MM.1S (cell line): ENCODE data around the gene TWF2.

Source experiments
- DNase-seq: peaks from one replicate; pipeline ENCODE4 v3.0.0-alpha.2; 2015
- H2AFZ ChIP-seq: fragments of 300-600 bp; sonication (generic); 2 replicates; pipeline ENCODE4 v1.6.0; 2016; ENCODE audit warnings: antibody characterized with exemption, low read length
- H3F3A ChIP-seq: fragments of 300-600 bp; sonication (generic); 2 replicates; pipeline ENCODE4 v1.6.1; 2016; ENCODE audit warnings: mild to moderate bottlenecking, antibody characterized with exemption, low read length, moderate library complexity, mixed read lengths; ENCODE audit not compliant: insufficient read depth
- H3K27ac ChIP-seq: fragments of 300-600 bp; sonication (generic); 2 replicates; pipeline ENCODE4 v1.5.1; 2016; ENCODE audit warnings: mild to moderate bottlenecking, low read length
- H3K27me3 ChIP-seq: fragments of 300-600 bp; sonication (generic); replicated peaks from 2 replicates; pipeline ENCODE4 v1.6.0; 2016; ENCODE audit warnings: low read length; ENCODE audit not compliant: insufficient read depth
- H3K36me3 ChIP-seq: fragments of 300-600 bp; sonication (generic); replicated peaks from 2 replicates; pipeline ENCODE4 v1.6.1; 2016; ENCODE audit warnings: mild to moderate bottlenecking, low read length, mixed read lengths; ENCODE audit not compliant: insufficient read depth
- H3K4me1 ChIP-seq: fragments of 300-600 bp; sonication (generic); 2 replicates; pipeline ENCODE4 v1.6.1; 2016; ENCODE audit warnings: low read length, mixed read lengths
- H3K4me2 ChIP-seq: fragments of 300-600 bp; sonication (generic); 2 replicates; pipeline ENCODE4 v1.6.0; 2016; ENCODE audit warnings: low read depth, low read length
- H3K4me3 ChIP-seq: fragments of 300-600 bp; sonication (generic); 2 replicates; pipeline ENCODE4 v1.5.1; 2016; ENCODE audit warnings: low read length, mixed read lengths
- H3K79me2 ChIP-seq: fragments of 300-600 bp; sonication (generic); 2 replicates; pipeline ENCODE4 v1.6.1; 2016; ENCODE audit warnings: mixed run types, low read length, mixed read lengths
- H3K9ac ChIP-seq: fragments of 300-600 bp; sonication (generic); 2 replicates; pipeline ENCODE4 v1.6.1; 2016; ENCODE audit warnings: low read length, mixed read lengths
- H3K9me2 ChIP-seq: fragments of 300-600 bp; sonication (generic); replicated peaks from 2 replicates; pipeline ENCODE4 v1.6.1; 2016; ENCODE audit warnings: mild to moderate bottlenecking, low read length, mixed read lengths; ENCODE audit not compliant: insufficient read depth
- H3K9me3 ChIP-seq: fragments of 300-600 bp; sonication (generic); replicated peaks from 2 replicates; pipeline ENCODE4 v1.6.1; 2016; ENCODE audit warnings: mild to moderate bottlenecking, low read length, mixed read lengths; ENCODE audit not compliant: insufficient read depth
- H4K20me1 ChIP-seq: fragments of 300-600 bp; sonication (generic); 2 replicates; pipeline ENCODE4 v1.6.1; 2016; ENCODE audit warnings: mild to moderate bottlenecking, low read length, moderate library complexity, mixed read lengths; ENCODE audit not compliant: insufficient read depth
- CTCF ChIP-seq: fragments of 300-600 bp; sonication (generic); IDR thresholded peaks from 2 replicates; pipeline ENCODE4 v1.5.1; 2016; ENCODE audit warnings: antibody characterized with exemption, low read length, mixed read lengths
- EZH2 ChIP-seq: fragments of 300-600 bp; sonication (generic); optimal IDR thresholded peaks from 2 replicates; pipeline ENCODE3; 2017; ENCODE audit warnings: low read depth, mild to moderate bottlenecking, antibody characterized with exemption, low read length, mixed read lengths
- EZH2phosphoT487 ChIP-seq: fragments of 300-600 bp; sonication (generic); IDR thresholded peaks from 2 replicates; pipeline ENCODE4 v1.6.1; 2018; ENCODE audit warnings: antibody characterized with exemption, low read length

Gene TWF2

GRCh38 chr3:52249683-52250082, 10.7 kb upstream of the TWF2 start:
- no peaks in the 10 kb centered on the region for H3K9me2 ChIP-seq
- H3K9ac ChIP-seq, result no peak overlapping the region
- DNase-seq, result no peak
- no peaks in the 10 kb centered on the region for H3K9me3 ChIP-seq
- no peak overlapping the region for H3K27ac ChIP-seq
- TF ChIP-seq EZH2 (no peak), CTCF (no peak), EZH2phosphoT487 (no peak)
- no peaks in the 10 kb centered on the region for H3K27me3 ChIP-seq
- no peak overlapping the region for H3K4me2 ChIP-seq
- H4K20me1 ChIP-seq, result no peaks in the 10 kb centered on the region
- no peak overlapping the region for H2AFZ ChIP-seq
- peaks cover 28% of the 10 kb centered on the region for H3K4me1 ChIP-seq
- no peak overlapping the region for H3K4me3 ChIP-seq
- no peaks in the 10 kb centered on the region for H3K36me3 ChIP-seq
- H3K79me2 ChIP-seq, result peaks cover 6% of the 10 kb centered on the region; the same call in 1 of the 2 replicates
- peaks cover 29% of the 10 kb centered on the region for H3F3A ChIP-seq

GRCh38 chr3:52248816-52249547, 10.0 kb upstream of the TWF2 start:
- no peak overlapping the region for H2AFZ ChIP-seq
- peaks cover 21% of the 10 kb centered on the region for H3K4me1 ChIP-seq
- no peak overlapping the region for H3K27ac ChIP-seq
- no peak overlapping the region for H3K9ac ChIP-seq
- no peaks in the 10 kb centered on the region for H4K20me1 ChIP-seq
- no peaks in the 10 kb centered on the region for H3K9me3 ChIP-seq
- no peak for DNase-seq
- no peak overlapping the region for H3K4me2 ChIP-seq
- no peaks in the 10 kb centered on the region for H3K9me2 ChIP-seq
- H3K27me3 ChIP-seq, result no peaks in the 10 kb centered on the region
- no peak overlapping the region for H3K4me3 ChIP-seq
- H3F3A ChIP-seq, result peaks cover 22% of the 10 kb centered on the region
- H3K36me3 ChIP-seq, result no peaks in the 10 kb centered on the region
- TF ChIP-seq CTCF (no peak), EZH2 (no peak), EZH2phosphoT487 (no peak)
- peaks cover 6% of the 10 kb centered on the region; the same call in 1 of the 2 replicates for H3K79me2 ChIP-seq

- Histone ChIP-seq H3K4me2 (no peak overlapping the region), H2AFZ (no peak overlapping the region), H3K4me3 (no peak overlapping the region), H3K9me2 (no peaks in the 10 kb centered on the region), H4K20me1 (no peaks in the 10 kb centered on the region), H3F3A (peaks cover 15% of the 10 kb centered on the region), H3K4me1 (peaks cover 14% of the 10 kb centered on the region), H3K9me3 (no peaks in the 10 kb centered on the region), H3K79me2 (peaks cover 6% of the 10 kb centered on the region; the same call in 1 of the 2 replicates), H3K27me3 (no peaks in the 10 kb centered on the region), H3K9ac (no peak overlapping the region), H3K27ac (no peak overlapping the region), H3K36me3 (no peaks in the 10 kb centered on the region)
- no peak for DNase-seq
- TF ChIP-seq CTCF (no peak), EZH2phosphoT487 (no peak), EZH2 (no peak)
Measured at GRCh38 chr3:52248165-52248541, 9.2 kb upstream of the TWF2 start.
